ENCODE measurements around the gene SLC1A7. TPM values are rescaled to one million over a fixed set of nuclear protein-coding genes. Genes with fewer than 3 reads are reported as not detected.

SLC1A7 gene
- total RNA-seq, 1 donor from 2014 or later = not detected

- no peak for FAIRE-seq
- no peak for DNase-seq (ENCODE audit: low spot score in 2 of 2)
Observed at GRCh38 chr1:53117836-53118235, 24.6 kb downstream of the SLC1A7 start.

DNA sequence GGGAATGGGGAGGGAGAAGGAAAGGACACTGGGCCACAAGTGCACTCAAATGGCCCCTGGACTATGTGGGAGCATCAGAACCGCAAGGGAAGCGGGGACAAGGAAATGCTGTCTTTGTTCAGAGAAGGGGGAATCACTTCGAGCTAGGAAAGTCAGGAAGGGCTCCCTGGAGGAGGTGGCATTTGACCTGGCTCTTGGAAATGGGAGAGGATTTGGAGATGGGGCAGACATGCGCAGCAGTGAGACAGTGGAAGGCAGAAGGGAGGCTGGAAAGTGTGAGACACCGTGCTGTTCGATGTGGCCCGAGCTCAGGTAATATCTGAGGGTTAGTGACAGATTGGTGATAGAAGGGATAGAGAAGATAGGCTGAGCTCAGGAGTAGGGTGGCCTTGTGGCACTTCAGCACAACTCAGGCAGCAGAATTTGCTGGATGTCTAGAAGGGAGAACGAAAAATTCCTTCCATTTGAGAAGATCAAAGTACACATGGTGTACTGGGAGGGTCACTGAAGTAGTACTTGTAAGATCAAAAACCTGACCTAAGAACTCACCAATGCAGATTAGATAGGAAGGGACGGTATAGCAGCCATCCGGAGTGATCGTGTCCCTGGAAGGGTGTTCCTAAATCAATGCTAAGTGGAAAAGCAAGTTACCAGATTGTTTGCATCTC is 25.4 kb downstream of the SLC1A7 start:
- FAIRE-seq (no peak), DNase-seq (ENCODE audit: low spot score in 2 of 2) (no peak)

- no peak for DNase-seq (ENCODE audit: low spot score in 2 of 2)
Observed at GRCh38 chr1:53116307-53116810, 26.1 kb downstream of the SLC1A7 start.

GRCh38 chr1:53115403-53116306 is 26.8 kb downstream of the SLC1A7 start:
- no peak for DNase-seq (ENCODE audit: low spot score in 2 of 2)
- FAIRE-seq = no peak

More at GRCh38 chr1:53116307-53116810, 26.1 kb downstream of the SLC1A7 start:
- FAIRE-seq = no peak

DNA sequence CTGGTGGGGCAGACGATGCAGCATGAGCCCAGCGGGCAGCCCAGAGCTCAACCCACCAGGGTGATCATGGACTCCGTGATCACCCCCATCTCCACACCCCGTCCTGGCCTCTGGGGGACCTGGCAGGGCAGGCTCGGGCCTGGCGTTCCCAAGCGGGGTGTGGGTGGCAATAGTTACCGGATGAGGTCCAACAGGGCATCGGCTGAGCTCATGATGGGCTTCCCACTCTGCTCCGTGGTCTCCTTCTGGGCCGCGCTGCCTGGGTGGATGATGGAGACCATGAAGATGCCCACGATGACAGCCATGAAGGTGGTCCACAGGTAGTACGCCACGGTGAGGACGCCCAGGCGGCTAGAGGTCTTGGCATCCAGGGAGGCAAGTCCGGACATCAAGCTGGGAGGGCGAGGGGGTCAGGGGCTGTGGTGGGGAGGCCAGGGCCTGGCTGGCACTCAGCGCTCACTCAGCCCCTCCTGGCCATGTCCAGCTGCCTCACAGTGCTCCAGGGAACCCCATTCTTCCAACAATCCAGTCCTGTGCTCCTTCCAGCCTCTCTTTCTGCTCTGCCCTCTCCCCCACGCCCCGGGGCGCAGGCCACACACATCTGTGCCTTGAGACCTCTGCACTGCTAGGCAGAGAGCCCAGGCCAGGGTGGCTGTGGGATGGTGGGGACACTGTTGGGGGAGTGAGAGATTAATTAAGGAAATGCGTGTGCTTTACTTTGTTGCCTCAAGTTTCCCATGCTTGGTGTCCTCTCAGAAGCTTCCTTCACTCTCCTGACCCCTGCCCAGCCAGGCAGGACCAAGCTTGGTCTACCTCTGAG is 27.6 kb downstream of the SLC1A7 start:
- no peak for FAIRE-seq
- DNase-seq (ENCODE audit: low spot score in 2 of 2) = no peak

GRCh38 chr1:53114090-53114489 is 28.3 kb downstream of the SLC1A7 start:
- DNase-seq (ENCODE audit: low spot score in 2 of 2) (no peak), FAIRE-seq (no peak)

DNA sequence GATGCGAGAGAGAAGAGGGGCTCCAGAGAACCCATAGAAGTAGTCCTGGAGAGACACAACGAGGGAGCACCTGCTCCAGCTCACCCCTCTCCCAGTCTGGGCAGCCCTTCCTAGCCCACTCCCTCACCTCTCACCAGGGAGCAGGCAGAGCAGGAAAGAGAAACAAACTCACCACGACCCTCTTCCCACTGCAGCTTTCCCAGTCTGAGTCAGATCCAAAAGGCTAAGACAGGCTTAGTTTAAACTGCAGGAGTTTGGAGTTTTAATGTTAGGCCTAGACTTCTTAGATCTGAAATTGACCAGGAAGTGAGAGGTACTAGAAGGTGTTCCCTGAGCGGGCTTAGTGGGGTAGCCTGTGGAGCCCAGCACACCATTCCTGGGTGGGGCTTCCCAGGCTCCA is 29.6 kb downstream of the SLC1A7 start:
- FAIRE-seq = no peak
- no peak for DNase-seq (ENCODE audit: low spot score in 2 of 2)

DNA sequence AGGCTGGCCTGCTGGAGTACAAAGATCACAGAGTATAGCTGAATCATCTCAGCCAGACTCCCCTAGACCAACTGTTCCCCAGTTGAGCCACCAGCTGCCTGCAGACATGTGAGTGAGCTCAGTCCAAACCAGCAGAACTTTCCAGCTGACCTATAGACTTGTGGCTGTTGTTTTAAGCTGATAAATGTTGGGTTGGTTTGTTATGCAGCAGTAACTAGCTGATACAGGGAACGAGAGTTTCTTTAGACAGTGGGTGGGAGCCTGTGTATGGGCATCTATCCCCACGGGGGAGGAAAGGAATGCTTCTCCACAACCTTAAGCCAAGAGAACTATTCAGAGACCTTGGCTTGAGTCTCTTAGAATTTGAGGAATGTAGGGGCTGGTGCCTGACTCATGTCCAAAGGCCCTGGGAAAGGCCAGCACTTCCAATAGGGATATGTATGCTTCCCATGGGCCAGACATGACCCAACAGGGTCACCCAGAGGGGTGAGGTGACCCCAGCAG is 30.1 kb downstream of the SLC1A7 start:
- FAIRE-seq (no peak), DNase-seq (ENCODE audit: low spot score in 2 of 2) (no peak)

DNA sequence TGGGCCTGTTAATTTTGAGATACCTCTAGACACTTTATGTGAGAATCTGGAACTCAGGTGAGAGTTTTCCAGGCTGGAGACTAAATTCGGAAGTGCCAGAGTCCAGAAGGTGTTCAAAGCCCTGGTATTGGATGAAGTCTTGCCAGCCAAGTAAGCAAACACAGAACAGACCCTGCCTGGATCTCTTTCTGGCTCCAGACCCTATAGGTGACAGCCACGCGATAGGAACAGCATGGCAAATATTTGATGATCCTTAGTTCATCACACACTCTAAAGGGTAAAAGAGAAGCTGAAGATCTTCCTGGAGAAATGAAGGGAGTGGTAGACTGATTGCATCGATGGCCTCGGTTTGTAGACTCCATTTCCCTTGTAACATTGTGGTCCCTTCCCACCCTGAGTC is 30.7 kb downstream of the SLC1A7 start:
- DNase-seq (ENCODE audit: low spot score in 2 of 2) = no peak
- no peak for FAIRE-seq

DNA sequence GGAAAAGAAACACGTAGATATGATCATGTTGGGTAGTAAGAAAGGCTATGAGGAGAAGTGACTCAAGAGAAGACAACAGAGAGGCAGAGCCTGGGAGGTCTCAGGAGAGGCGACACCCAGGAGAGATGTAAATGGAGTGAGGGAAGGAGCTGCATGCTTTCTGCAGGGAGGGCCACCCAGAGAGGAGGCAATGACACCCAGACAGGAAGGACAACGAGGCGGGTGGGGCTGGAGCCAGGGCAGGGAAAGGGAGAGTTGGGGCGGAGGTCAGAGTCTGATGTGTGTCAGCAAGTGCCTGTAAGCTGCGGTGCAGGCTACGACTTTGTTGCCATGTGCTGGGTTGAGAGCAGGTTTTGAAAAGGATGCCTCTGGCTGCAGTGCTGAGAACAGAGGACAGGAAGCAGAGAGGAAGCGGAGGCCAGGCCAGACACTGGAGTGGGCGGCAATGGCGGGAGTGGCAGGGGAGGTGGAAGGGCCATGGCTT is 31.3 kb downstream of the SLC1A7 start:
- DNase-seq (ENCODE audit: low spot score in 2 of 2) (no peak), FAIRE-seq (no peak)

DNA sequence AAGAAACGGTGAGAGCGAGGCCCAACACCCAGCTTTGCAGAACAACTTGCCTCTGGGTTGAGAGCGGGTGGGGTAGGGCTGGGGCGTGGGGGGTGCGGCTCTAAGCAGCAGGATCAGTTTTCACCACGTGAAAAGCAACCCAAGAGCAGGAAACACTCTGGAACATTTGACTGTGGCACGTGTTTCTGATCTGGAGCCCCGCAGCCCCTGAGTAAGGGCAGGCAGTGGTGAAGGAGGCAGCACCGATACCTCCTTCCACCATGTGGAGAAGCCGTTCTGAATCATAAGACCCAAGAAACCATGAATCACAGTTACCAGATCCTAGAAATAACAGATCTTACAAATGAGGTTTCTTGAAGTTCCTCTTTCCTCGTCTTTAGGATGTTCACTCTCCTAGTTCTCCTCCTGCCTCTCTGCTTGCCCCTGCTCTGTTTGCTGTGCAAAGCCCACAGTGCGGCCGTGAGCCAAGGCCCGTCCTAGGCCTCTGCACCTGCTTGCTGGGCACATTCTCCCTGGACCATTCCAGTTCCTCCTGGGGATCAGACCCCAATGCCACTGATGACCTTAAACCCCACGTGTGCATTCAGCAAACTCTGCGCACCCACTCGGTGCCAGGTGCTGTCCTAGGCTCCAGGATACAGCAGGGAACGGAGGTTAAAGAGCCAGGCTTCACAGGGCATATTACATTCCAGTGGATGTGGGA is 31.9 kb downstream of the SLC1A7 start:
- FAIRE-seq (no peak), DNase-seq (ENCODE audit: low spot score in 2 of 2) (no peak)

- FAIRE-seq = no peak
- no peak for DNase-seq (ENCODE audit: low spot score in 2 of 2)
Observed at GRCh38 chr1:53108646-53109580, 33.5 kb downstream of the SLC1A7 start.

- no peak for FAIRE-seq
- no peak for DNase-seq (ENCODE audit: low spot score in 2 of 2)
Observed at GRCh38 chr1:53107570-53108322, 34.7 kb downstream of the SLC1A7 start.

- no peak for DNase-seq (ENCODE audit: low spot score in 2 of 2)
- no peak for FAIRE-seq
Observed at GRCh38 chr1:53107090-53107489, 35.3 kb downstream of the SLC1A7 start.

GRCh38 chr1:53104289-53104913 is 38.0 kb downstream of the SLC1A7 start:
- DNase-seq (ENCODE audit: low spot score in 2 of 2) (no peak), FAIRE-seq (no peak)

GRCh38 chr1:53094533-53094919 is 47.9 kb downstream of the SLC1A7 start:
- DNase-seq (ENCODE audit: low spot score in 2 of 2) = no peak
- no peak for FAIRE-seq

DNA sequence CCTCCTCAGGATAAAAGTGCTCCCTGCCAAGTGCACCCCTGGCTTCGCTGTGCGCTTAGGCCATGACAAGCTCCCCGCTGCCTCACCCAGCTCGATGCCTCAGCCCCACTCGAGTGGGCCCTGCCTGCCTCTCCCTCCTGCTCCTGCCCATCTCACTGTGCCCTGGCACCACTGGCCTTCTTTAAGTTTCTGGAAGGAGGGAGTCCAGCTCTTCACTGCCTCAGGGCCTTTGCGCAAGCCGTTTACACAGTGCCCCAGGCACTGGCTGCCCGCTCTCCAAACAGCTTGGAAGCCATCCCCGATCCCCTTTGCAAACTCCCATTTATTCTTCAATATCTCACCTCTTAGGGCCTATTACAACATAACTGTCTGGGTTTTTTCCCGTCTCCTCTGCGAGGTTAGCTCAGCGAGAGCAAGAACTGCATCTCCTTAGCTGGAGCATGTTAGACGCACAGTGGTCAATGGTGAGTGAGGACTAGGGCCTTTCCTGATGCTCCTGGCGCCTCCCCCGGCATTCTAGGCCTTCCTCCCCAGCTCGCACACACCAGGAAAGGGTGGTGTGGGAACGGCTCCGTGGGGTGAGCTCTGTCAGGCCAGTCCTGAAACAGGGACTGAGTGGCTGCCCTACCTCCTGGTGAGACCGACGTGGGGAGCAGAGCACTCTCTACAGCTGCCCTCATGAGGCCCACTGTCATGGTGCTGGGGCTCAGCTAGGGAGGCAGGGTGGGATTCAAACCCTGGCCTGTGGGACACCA is 48.5 kb downstream of the SLC1A7 start:
- no peak for FAIRE-seq
- no peak for DNase-seq (ENCODE audit: low spot score in 2 of 2)
